Sigmoid colon (tissue), 7 donors: ENCODE measurements around the gene SLC6A15. TPM values are rescaled to one million over a fixed set of nuclear protein-coding genes. Genes with fewer than 3 reads are reported as not detected.

Experiments used
- DNase-seq: peaks from one replicate; pipeline ENCODE4 v3.0.0-alpha.2; 2019
- H3K27ac ChIP-seq, 4 donors: fragments of 200-600 bp; sonication (generic); one replicate each; pipeline ENCODE4 v1.5.1; 2016 to 2019; ENCODE audit warnings: mild to moderate bottlenecking in 1 of 4
- H3K27me3 ChIP-seq, 3 donors: fragments of 200-600 bp; sonication (generic); one replicate each; pipeline ENCODE4 v1.5.1; 2019; ENCODE audit warnings: mild to moderate bottlenecking in 1 of 3
- H3K36me3 ChIP-seq, 4 donors: fragments of 200-600 bp; sonication (generic); one replicate each; pipeline ENCODE4 v1.5.1; 2016 to 2019
- H3K4me1 ChIP-seq, 4 donors: fragments of 200-600 bp; sonication (generic); one replicate each; pipeline ENCODE4 v1.5.1; 2017 to 2019
- H3K4me3 ChIP-seq, 4 donors: fragments of 200-600 bp; sonication (generic); one replicate each; pipeline ENCODE4 v1.5.1; 2017 to 2019; ENCODE audit warnings: mild to moderate bottlenecking in 2 of 4, moderate library complexity in 1 of 4
- H3K9me3 ChIP-seq, 4 donors: fragments of 200-600 bp in 3 of 4; sonication (generic) in 3 of 4; one replicate each; pipeline versions ENCODE4 v1.5.1 to v1.6.1; 2013 to 2019
- CTCF ChIP-seq, 4 experiments: fragments of 450-650 bp in 3 of 4; fragments of 200-600 bp in 1 of 4; IDR thresholded peaks; one replicate each; pipeline ENCODE4 v1.5.1; 2016 to 2019; ENCODE audit warnings: antibody characterized with exemption in 4 of 4, mild to moderate bottlenecking in 3 of 4, moderate library complexity in 2 of 4
- EP300 ChIP-seq, 4 donors: sonication (generic); formaldehyde crosslinking; IDR thresholded peaks; one replicate each; pipeline ENCODE4 v1.6.1; 2017; ENCODE audit warnings: antibody characterized with exemption in 4 of 4
- POLR2A ChIP-seq, 2 donors: fragments of 450-650 bp; IDR thresholded peaks; one replicate each; pipeline ENCODE4 v1.6.1; 2016; ENCODE audit warnings: antibody characterized with exemption in 2 of 2, mild to moderate bottlenecking in 2 of 2, moderate library complexity in 2 of 2
- POLR2AphosphoS5 ChIP-seq, 4 donors: sonication (generic); formaldehyde crosslinking; IDR thresholded peaks; one replicate each; pipeline ENCODE4 v1.6.1; 2017; ENCODE audit warnings: antibody characterized with exemption in 4 of 4
- WGBS, 2 donors: extraction: QIAGEN DNeasy Blood & Tissue Kit; methylation state at CpG; one replicate each; pipeline ENCODE4 v1.1.7; 2013; 5-methylcytosine and 5-hydroxymethylcytosine counted together
- intact Hi-C: fragments of 100-400 bp; cut with DNase I; formaldehyde crosslinking; loops from one replicate; pipeline ENCODE4 v1.15.1; 2023
- polyA plus RNA-seq, 3 donors: library from polyadenylated mRNA; stranded (reverse); fragments of 200-250 nt; gene quantifications; one replicate each; pipeline ENCODE4 v1.2.3, GENCODE V29; 2013
- small RNA-seq, 3 donors: library from RNA; depleted of rRNA; stranded (forward); fragments of <200 nt; gene quantifications; one replicate each; pipeline ENCODE3, GENCODE V24; 2016
- total RNA-seq, 4 donors: library from RNA; depleted of rRNA; stranded (reverse); fragments of >200 nt; gene quantifications; one replicate each; pipeline ENCODE4 v1.1.0, GENCODE V29; 2016
- donor health status: healthy with polysubstance abuse.
- donor health status: Bipolar disorder and iron deficiency.
- donor health status: healthy.

The SLC6A15 gene
- total and polyA plus RNA-seq, 7 donors: 0.35 to 2.6 (median 0.97) TPM; not detected in 1

- Histone ChIP-seq H3K4me3 (no peak overlapping the region), H3K9me3 (no peaks in the 10 kb centered on the region), H3K36me3 (no peaks in the 10 kb centered on the region), H3K27me3 (no peaks in the 10 kb centered on the region), H3K4me1 (no peaks in the 10 kb centered on the region), H3K27ac (no peak overlapping the region)
- intact Hi-C loops: no loop called here
- no peak for DNase-seq
- TF ChIP-seq CTCF (IDR thresholded peaks at IDR 0.05) (no peak), POLR2A (IDR thresholded peaks at IDR 0.05) (no peak)
- 83 to 90% methylated on average over 4 of the region's 4 CpGs for WGBS, 2 donors
Measured at GRCh38 chr12:84814664-84815245, 97.8 kb downstream of the SLC6A15 start.

- no peaks in the 10 kb centered on the region for H3K9me3 ChIP-seq
- DNase-seq: no peak
- intact Hi-C loops: no loop called here
- no peaks in the 10 kb centered on the region for H3K4me1 ChIP-seq
- H3K27me3 ChIP-seq: no peaks in the 10 kb centered on the region
- H3K4me3 ChIP-seq: no peak overlapping the region
- TF ChIP-seq POLR2A (IDR thresholded peaks at IDR 0.05): no peak
- TF ChIP-seq POLR2AphosphoS5 (IDR thresholded peaks at IDR 0.05): no peak
- no peak for TF ChIP-seq EP300 (IDR thresholded peaks at IDR 0.05)
- no peak for TF ChIP-seq CTCF (IDR thresholded peaks at IDR 0.05)
- no peaks in the 10 kb centered on the region for H3K36me3 ChIP-seq
- no peak overlapping the region for H3K27ac ChIP-seq
- 65 to 76% methylated on average over 1 of the region's 1 CpG for WGBS, 2 donors
Measured at GRCh38 chr12:84813780-84814663, 98.6 kb downstream of the SLC6A15 start.

- no peaks in the 10 kb centered on the region for H3K9me3 ChIP-seq
- no peak overlapping the region for H3K27ac ChIP-seq
- H3K27me3 ChIP-seq: no peaks in the 10 kb centered on the region
- intact Hi-C loops: no loop called here
- no peak overlapping the region for H3K4me3 ChIP-seq
- no peaks in the 10 kb centered on the region for H3K36me3 ChIP-seq
- no peaks in the 10 kb centered on the region for H3K4me1 ChIP-seq
- WGBS, 2 donors: 79 to 92% methylated on average over 3 of the region's 3 CpGs
- no peak for DNase-seq
- TF ChIP-seq CTCF (IDR thresholded peaks at IDR 0.05) (no peak), EP300 (IDR thresholded peaks at IDR 0.05) (no peak), POLR2A (IDR thresholded peaks at IDR 0.05) (no peak)
Measured at GRCh38 chr12:84811291-84811690, 101.3 kb downstream of the SLC6A15 start.

GRCh38 chr12:84810611-84811010 is 102.0 kb downstream of the SLC6A15 start:
- no peaks in the 10 kb centered on the region for H3K36me3 ChIP-seq
- H3K4me3 ChIP-seq: no peak overlapping the region
- 82 to 87% methylated on average over 1 of the region's 1 CpG for WGBS, 2 donors
- H3K27me3 ChIP-seq: no peaks in the 10 kb centered on the region
- no peak overlapping the region for H3K27ac ChIP-seq
- no peaks in the 10 kb centered on the region for H3K4me1 ChIP-seq
- intact Hi-C loops: no loop called here
- no peak for DNase-seq
- H3K9me3 ChIP-seq: no peaks in the 10 kb centered on the region
- no peak for TF ChIP-seq CTCF (IDR thresholded peaks at IDR 0.05)
- no peak for TF ChIP-seq EP300 (IDR thresholded peaks at IDR 0.05)
- no peak for TF ChIP-seq POLR2A (IDR thresholded peaks at IDR 0.05)
- TF ChIP-seq POLR2AphosphoS5 (IDR thresholded peaks at IDR 0.05): no peak

Small RNA genes within 50 kb of the gene (small RNA-seq; reads per million reads assigned to genes)
- gene AC128657.1: 0 reads per million in 3 donors

Other genes starting within 250 kb of the SLC6A15 start
- gene TSPAN19, start 123.5 kb upstream of the SLC6A15 start, total RNA-seq: under 1 TPM in 1 of 4 donors, not detected in 3; 0.81 TPM
- not detected for gene TSPAN19, start 123.5 kb upstream of the SLC6A15 start, polyA plus RNA-seq
- under 1 TPM in 3 of 4 donors, not detected in 1; under 0.01 to 0.41 (median 0.33) TPM for gene LRRIQ1, start 123.6 kb upstream of the SLC6A15 start, total RNA-seq
- gene LRRIQ1, start 123.6 kb upstream of the SLC6A15 start, polyA plus RNA-seq: under 1 TPM in 1 of 3 donors, not detected in 2; 0.04 TPM